H54 (cell line): ENCODE measurements around the gene TTK.

Source experiments
- DNase-seq: peaks from one replicate; pipeline ENCODE4 v3.0.0; 2011; ENCODE audit warnings: low spot score, mixed read lengths; ENCODE audit not compliant: insufficient read length
- FAIRE-seq: peaks from 3 replicates; lab custom pipeline; 2011; peaks lifted over from hg19 to GRCh38; lab: Jason Lieb, UNC
- POLR2A ChIP-seq: IDR thresholded peaks from 2 replicates; pipeline ENCODE4 v1.6.1; 2011; ENCODE audit warnings: low read depth, mild to moderate bottlenecking, low read length

Gene TTK

DNA sequence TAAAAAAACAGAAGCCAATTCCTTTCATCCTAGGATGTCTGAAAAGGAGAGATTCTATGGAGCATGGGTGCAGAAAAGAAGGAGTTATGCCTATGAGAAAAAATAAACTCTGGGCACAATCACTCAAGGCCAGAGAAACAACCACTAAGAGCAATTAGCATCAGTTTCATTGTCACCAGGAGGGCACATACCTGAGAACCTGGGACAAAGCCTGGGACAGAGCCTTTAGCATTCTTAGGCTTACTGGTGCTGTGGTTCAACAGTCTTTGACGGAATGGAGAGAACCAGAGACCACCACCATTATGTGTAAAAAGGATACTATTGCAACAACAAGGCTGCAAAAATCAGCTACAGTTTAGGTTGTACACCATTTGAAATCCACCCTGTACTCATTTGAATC is 72.6 kb downstream of the TTK start:
- TF ChIP-seq POLR2A, result no peak
- no peak for FAIRE-seq
- DNase-seq, result no peak

DNA sequence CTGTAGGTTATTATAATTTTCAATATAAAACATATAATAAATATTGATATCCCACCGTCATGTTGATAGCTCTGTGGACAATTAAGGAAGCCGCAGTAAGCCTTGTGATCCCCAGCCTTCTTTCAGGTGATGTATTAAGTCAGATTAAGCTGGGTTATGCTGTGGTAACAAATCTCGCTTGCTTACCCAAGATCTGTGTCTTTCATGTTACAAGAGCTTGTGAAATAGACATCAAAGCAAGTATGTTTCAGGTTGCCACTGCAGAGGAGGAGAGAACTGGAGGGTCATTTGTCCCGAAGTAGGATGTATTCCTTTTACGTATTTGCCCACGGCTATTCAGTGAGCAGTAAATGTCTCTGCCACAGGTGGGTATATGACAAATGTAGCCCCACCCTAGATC is 84.2 kb downstream of the TTK start:
- no peak for TF ChIP-seq POLR2A
- FAIRE-seq (no peak), DNase-seq (no peak)

DNA sequence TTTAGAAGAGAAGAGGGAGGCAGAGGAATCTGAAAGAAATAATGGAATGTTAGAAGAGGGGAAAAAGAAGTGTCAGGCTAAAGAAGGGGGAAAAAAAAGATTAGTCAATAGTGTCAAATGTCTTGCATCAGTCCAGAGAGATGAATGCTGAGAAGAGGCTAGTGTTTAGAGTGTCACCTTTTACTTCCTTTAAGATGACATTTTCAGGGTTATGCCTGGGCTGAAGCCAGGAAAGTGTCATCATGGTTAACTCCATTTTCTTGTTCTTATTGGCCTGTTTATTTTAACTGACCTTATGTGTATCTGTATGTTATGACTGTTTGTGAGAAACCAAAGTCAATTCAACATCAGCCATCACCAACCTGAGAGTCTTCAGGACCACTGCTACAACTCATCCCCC is 87.1 kb downstream of the TTK start:
- FAIRE-seq, result peak; percentile 38
- TF ChIP-seq POLR2A, result no peak
- DNase-seq, result no peak
